UCSD-AML1 (cell line): Measurements from ENCODE around the gene ANXA11.

Experiments used
- DNase-seq: peaks from one replicate; lab custom pipeline; 2025; ENCODE audit not compliant: unreplicated experiment; lab: John Stamatoyannopoulos, UW

Gene ANXA11

GRCh38 chr10:80188713-80189112 lies 16.6 kb downstream of the ANXA11 start:
- DNase-seq, result no peak

- DNase-seq, result peak; percentile 36
Observed at GRCh38 chr10:80187465-80188409, 17.6 kb downstream of the ANXA11 start.

- no peak for DNase-seq
Observed at GRCh38 chr10:80187060-80187459, 18.3 kb downstream of the ANXA11 start.

GRCh38 chr10:80186364-80187012 lies 18.8 kb downstream of the ANXA11 start:
- DNase-seq, result no peak

GRCh38 chr10:80185578-80186299 lies 19.6 kb downstream of the ANXA11 start:
- DNase-seq, result no peak

- DNase-seq, result no peak
Observed at GRCh38 chr10:80184291-80184690, 21.0 kb downstream of the ANXA11 start.

GRCh38 chr10:80183436-80183835 lies 21.9 kb downstream of the ANXA11 start:
- no peak for DNase-seq

- DNase-seq, result no peak
Observed at GRCh38 chr10:80182986-80183385, 22.4 kb downstream of the ANXA11 start.

- DNase-seq, result no peak
Observed at GRCh38 chr10:80177781-80178636, 27.3 kb downstream of the ANXA11 start.

- DNase-seq, result no peak
Observed at GRCh38 chr10:80176526-80176925, 28.8 kb downstream of the ANXA11 start.

GRCh38 chr10:80174641-80175395 lies 30.5 kb downstream of the ANXA11 start:
- DNase-seq, result no peak

GRCh38 chr10:80173466-80173865 lies 31.9 kb downstream of the ANXA11 start:
- DNase-seq, result no peak

GRCh38 chr10:80172896-80173295 lies 32.4 kb downstream of the ANXA11 start:
- no peak for DNase-seq

GRCh38 chr10:80171248-80171660 lies 34.1 kb downstream of the ANXA11 start:
- DNase-seq, result no peak

- no peak for DNase-seq
Observed at GRCh38 chr10:80170641-80171040, 34.7 kb downstream of the ANXA11 start.

- no peak for DNase-seq
Observed at GRCh38 chr10:80170026-80170425, 35.3 kb downstream of the ANXA11 start.

- no peak for DNase-seq
Observed at GRCh38 chr10:80168679-80169380, 36.5 kb downstream of the ANXA11 start.

- DNase-seq, result no peak
Observed at GRCh38 chr10:80168162-80168511, 37.2 kb downstream of the ANXA11 start.

GRCh38 chr10:80167471-80168161 lies 37.7 kb downstream of the ANXA11 start:
- no peak for DNase-seq
